ENCODE results near the gene RAI1.
A peak's percentile ranks its signal among the peaks of the same experiment; 100 is the strongest.
"Not testable (repeated sequence)": the region's sequence is repeated elsewhere in the genome, so short reads cannot be mapped to it uniquely, and the experiment has no call there.

Gene RAI1

GRCh38 chr17:17638467-17638866 lies 42.8 kb upstream of the RAI1 start:
- TF ChIP-seq, protein P1, sequence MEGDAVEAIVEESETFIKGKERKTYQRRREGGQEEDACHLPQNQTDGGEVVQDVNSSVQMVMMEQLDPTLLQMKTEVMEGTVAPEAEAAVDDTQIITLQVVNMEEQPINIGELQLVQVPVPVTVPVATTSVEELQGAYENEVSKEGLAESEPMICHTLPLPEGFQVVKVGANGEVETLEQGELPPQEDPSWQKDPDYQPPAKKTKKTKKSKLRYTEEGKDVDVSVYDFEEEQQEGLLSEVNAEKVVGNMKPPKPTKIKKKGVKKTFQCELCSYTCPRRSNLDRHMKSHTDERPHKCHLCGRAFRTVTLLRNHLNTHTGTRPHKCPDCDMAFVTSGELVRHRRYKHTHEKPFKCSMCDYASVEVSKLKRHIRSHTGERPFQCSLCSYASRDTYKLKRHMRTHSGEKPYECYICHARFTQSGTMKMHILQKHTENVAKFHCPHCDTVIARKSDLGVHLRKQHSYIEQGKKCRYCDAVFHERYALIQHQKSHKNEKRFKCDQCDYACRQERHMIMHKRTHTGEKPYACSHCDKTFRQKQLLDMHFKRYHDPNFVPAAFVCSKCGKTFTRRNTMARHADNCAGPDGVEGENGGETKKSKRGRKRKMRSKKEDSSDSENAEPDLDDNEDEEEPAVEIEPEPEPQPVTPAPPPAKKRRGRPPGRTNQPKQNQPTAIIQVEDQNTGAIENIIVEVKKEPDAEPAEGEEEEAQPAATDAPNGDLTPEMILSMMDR (IDR thresholded peaks at IDR 0.05; ENCODE audit: borderline replicate concordance, control extremely low read depth, extremely low read depth, insufficient read depth, missing control alignments): no peak
- in situ Hi-C loops (cut with MboI; ENCODE audit: low sequenced_read_pairs, unreplicated experiment): no loop called here
- no peak for DNase-seq (ENCODE audit: low spot score)

DNA sequence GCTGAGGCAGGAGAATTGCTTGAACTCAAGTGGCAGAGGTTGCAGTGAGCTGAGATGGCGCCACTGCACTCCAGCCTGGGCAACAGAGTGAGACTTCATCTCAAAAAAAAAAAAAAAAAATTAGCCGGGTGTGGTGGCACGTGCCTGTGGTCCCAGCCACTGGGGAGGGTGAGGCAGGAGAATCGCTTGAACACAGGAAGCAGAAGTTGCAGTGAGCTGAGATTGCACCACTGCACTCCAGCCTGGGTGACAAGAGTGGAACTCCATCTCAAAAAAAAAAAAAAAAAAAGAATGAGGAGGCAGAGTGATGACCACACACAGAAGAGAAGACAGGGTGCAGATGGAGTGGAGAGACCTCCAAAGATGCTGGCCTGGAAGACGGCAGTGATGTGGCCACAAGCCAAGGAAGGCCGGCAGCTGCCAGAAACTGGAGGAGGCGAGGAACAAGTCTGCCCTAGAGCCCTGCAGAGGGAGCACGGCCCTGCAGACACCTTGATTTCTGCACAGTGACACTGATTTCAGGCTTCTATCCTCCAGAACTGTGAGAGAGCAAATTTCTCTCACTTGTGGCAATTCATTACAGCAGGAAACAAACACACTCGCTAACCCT lies 41.5 kb upstream of the RAI1 start:
- in situ Hi-C loops (cut with MboI; ENCODE audit: low sequenced_read_pairs, unreplicated experiment): loop anchor here (5.0 to 10.0 kb wide), 2 partner anchors 135 to 282 kb away; no protein-coding TSS in a partner anchor
- DNase-seq (ENCODE audit: low spot score): peak; percentile 9

DNA sequence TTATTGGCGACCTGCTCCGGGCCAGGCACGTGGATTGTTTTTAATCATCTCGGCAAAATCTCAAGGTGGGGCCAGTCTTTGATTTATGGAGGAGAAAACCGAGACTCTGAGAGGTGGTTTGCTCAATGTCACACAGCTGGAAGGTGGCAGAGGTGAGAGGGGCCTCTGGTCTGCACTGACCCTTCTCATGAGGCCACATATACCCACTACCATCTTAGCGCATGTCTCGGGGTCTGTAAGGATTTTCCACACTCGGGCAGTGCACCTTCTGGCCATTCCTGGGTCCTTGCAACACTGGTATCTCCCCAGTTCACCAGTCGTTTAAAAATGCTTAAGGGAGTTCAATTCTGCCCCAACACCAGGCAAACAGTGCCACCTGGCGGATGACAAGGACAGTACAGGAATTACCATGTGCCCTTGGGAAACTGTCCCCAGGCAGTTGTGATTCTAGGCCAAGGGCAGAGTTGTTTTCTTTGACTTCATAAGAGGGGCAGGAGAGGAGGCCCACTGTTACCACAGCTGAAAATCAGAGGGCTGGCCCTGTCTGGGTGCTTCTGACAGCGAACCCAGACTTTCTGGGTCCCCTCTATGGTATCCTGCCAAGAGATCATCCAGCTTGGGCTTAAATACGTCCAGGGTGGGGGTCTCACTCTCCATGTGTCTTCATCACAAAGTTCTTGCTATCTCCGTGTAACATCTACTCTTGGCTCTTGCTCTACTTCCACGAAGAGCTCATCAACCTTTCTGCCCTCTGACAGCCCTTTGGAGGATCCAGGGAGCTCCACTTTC lies 39.4 kb upstream of the RAI1 start:
- peak; percentile 83 for DNase-seq (ENCODE audit: low spot score)
- TF ChIP-seq, protein P1 (IDR thresholded peaks at IDR 0.05; ENCODE audit: borderline replicate concordance, control extremely low read depth, extremely low read depth, insufficient read depth, missing control alignments): peak; percentile 89
- in situ Hi-C loops (cut with MboI; ENCODE audit: low sequenced_read_pairs, unreplicated experiment): loop anchor here (5.0 to 10.0 kb wide), 2 partner anchors 137 to 285 kb away; no protein-coding TSS in a partner anchor

DNA sequence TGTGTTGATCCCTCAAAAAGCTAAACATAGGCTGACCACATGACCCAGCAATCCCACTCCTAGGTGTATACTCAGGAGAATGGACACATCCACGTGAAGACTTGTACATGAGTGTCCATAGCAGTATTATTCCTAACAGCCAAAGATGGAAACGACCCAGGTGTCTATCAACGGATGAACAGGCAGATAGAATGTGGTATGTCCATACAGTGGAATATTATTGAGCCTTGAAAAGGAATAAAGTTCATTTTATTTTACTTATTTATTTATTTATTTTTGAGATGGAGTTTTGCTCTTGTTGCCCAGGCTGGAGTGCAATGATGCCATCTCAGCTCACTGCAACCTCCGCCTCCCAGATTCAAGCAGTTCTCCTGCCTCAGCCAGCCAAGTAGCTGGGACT lies 36.1 kb upstream of the RAI1 start:
- in situ Hi-C loops (cut with MboI; ENCODE audit: low sequenced_read_pairs, unreplicated experiment): loop anchor here (10.0 kb wide), 1 partner anchor 140 kb away; no protein-coding TSS in a partner anchor
- not testable (repeated sequence) for DNase-seq (ENCODE audit: low spot score)

GRCh38 chr17:17645961-17646360 lies 35.3 kb upstream of the RAI1 start:
- no peak for DNase-seq (ENCODE audit: low spot score)
- in situ Hi-C loops (cut with MboI; ENCODE audit: low sequenced_read_pairs, unreplicated experiment): loop anchor here (10.0 kb wide), 1 partner anchor 141 kb away; no protein-coding TSS in a partner anchor
- TF ChIP-seq, protein P1 (IDR thresholded peaks at IDR 0.05; ENCODE audit: borderline replicate concordance, control extremely low read depth, extremely low read depth, insufficient read depth, missing control alignments): no peak

- no peak for DNase-seq (ENCODE audit: low spot score)
- in situ Hi-C loops (cut with MboI; ENCODE audit: low sequenced_read_pairs, unreplicated experiment): loop anchor here (10.0 kb wide), 1 partner anchor 143 kb away; no protein-coding TSS in a partner anchor
- TF ChIP-seq, protein P1 (IDR thresholded peaks at IDR 0.05; ENCODE audit: borderline replicate concordance, control extremely low read depth, extremely low read depth, insufficient read depth, missing control alignments): no peak
These were observed 33.6 kb upstream of the RAI1 start for GRCh38 chr17:17647524-17648178.

- in situ Hi-C loops (cut with MboI; ENCODE audit: low sequenced_read_pairs, unreplicated experiment): loop anchor here (10.0 kb wide), 1 partner anchor 144 kb away; no protein-coding TSS in a partner anchor
- TF ChIP-seq, protein P1 (IDR thresholded peaks at IDR 0.05; ENCODE audit: borderline replicate concordance, control extremely low read depth, extremely low read depth, insufficient read depth, missing control alignments): no peak
- no peak for DNase-seq (ENCODE audit: low spot score)
These were observed 32.5 kb upstream of the RAI1 start for GRCh38 chr17:17648762-17649161.

Data from GM13976 (cell line).